HepG2 (cell line): ENCODE measurements around the gene SPATS2. TPM values are rescaled to one million over a fixed set of nuclear protein-coding genes. Genes with fewer than 3 reads are reported as not detected.

Experiments used
- ATF1 ChIP-seq: IDR thresholded peaks from 2 replicates; pipeline ENCODE4 v1.6.1; 2016; ENCODE audit warnings: mild to moderate bottlenecking, control low read depth
- ATF5 ChIP-seq: sonication (generic); formaldehyde crosslinking; IDR thresholded peaks from 2 replicates; pipeline ENCODE4 v1.4.0; 2020; ENCODE audit warnings: mild to moderate bottlenecking, low read depth, missing genetic modification reagents
- BCL3 ChIP-seq: sonication (generic); formaldehyde crosslinking; IDR thresholded peaks from 2 replicates; pipeline ENCODE4 v1.5.1; 2020; ENCODE audit warnings: mild to moderate bottlenecking, missing genetic modification reagents, moderate library complexity
- CEBPB ChIP-seq: IDR thresholded peaks from 2 replicates; pipeline ENCODE4 v1.6.1; 2011; ENCODE audit warnings: low read depth, low read length, improper control_type of control experiment, borderline replicate concordance
- CHD2 ChIP-seq: IDR thresholded peaks from 2 replicates; pipeline ENCODE4 v1.6.1; 2011; ENCODE audit warnings: low read depth, low read length, improper control_type of control experiment
- FOXM1 ChIP-seq: sonication (generic); formaldehyde crosslinking; IDR thresholded peaks from 2 replicates; pipeline ENCODE4 v1.5.0; 2020; ENCODE audit warnings: missing genetic modification reagents
- HMGXB4 ChIP-seq, 2 experiments: sonication (generic) in 1 of 2; formaldehyde crosslinking in 1 of 2; IDR thresholded peaks; 2 replicates each; pipeline versions ENCODE4 v1.4.0 to v1.6.1; 2018 to 2020; ENCODE audit warnings: missing genetic modification reagents in 2 of 2, borderline replicate concordance in 1 of 2, low read depth in 1 of 2, mild to moderate bottlenecking in 1 of 2, missing biosample characterization in 1 of 2
- JDP2 ChIP-seq: sonication (generic); formaldehyde crosslinking; IDR thresholded peaks from 2 replicates; pipeline ENCODE4 v1.8.1; 2022; ENCODE audit warnings: missing genetic modification reagents, borderline replicate concordance
- JUN ChIP-seq: sonication (generic); formaldehyde crosslinking; IDR thresholded peaks from 2 replicates; pipeline ENCODE4 v1.4.0; 2020; ENCODE audit warnings: mild to moderate bottlenecking, missing genetic modification reagents
- KAT2B ChIP-seq: fragments of 150-350 bp; IDR thresholded peaks from 2 replicates; pipeline ENCODE4 v1.6.1; 2014; ENCODE audit warnings: low read depth, low read length, borderline replicate concordance
- KLF11 ChIP-seq: IDR thresholded peaks from 2 replicates; pipeline ENCODE4 v1.6.1; 2016; ENCODE audit warnings: missing compliant biosample characterization
- KLF13 ChIP-seq: sonication (generic); formaldehyde crosslinking; IDR thresholded peaks from 2 replicates; pipeline ENCODE4 v1.4.0; 2020; ENCODE audit warnings: mild to moderate bottlenecking, missing genetic modification reagents
- KLF6 ChIP-seq: IDR thresholded peaks from 2 replicates; pipeline ENCODE4 v1.8.0; 2016; ENCODE audit warnings: missing biosample characterization, missing genetic modification reagents
- LBX2 ChIP-seq: sonication (generic); formaldehyde crosslinking; IDR thresholded peaks from 2 replicates; pipeline ENCODE4 v1.5.0; 2020; ENCODE audit warnings: missing genetic modification reagents, mild to moderate bottlenecking, borderline replicate concordance
- MYNN ChIP-seq: sonication (generic); formaldehyde crosslinking; IDR thresholded peaks from 2 replicates; pipeline ENCODE4 v1.4.0; 2020; ENCODE audit warnings: mild to moderate bottlenecking, low read depth, missing genetic modification reagents
- NFYB ChIP-seq: sonication (generic); formaldehyde crosslinking; IDR thresholded peaks from 2 replicates; pipeline ENCODE4 v1.4.0; 2020; ENCODE audit warnings: missing genetic modification reagents
- TRIM24 ChIP-seq: sonication (generic); formaldehyde crosslinking; IDR thresholded peaks from 2 replicates; pipeline ENCODE4 v1.8.0; 2022; ENCODE audit warnings: mild to moderate bottlenecking, missing genetic modification reagents
- XRCC5 ChIP-seq: fragments of 200-400 bp; formaldehyde crosslinking; optimal IDR thresholded peaks from 2 replicates; pipeline ENCODE3; 2017; ENCODE audit warnings: mild to moderate bottlenecking, low read length
- ZBTB25 ChIP-seq: IDR thresholded peaks from 2 replicates; pipeline ENCODE4 v1.6.1; 2018; ENCODE audit warnings: missing genetic modification reagents
- ZBTB7B ChIP-seq: sonication (generic); formaldehyde crosslinking; IDR thresholded peaks from 2 replicates; pipeline ENCODE4 v1.4.0; 2020; ENCODE audit warnings: missing genetic modification reagents
- ZNF274 ChIP-seq: sonication (generic); formaldehyde crosslinking; IDR thresholded peaks from 2 replicates; pipeline ENCODE4 v1.5.1; 2020; ENCODE audit warnings: mild to moderate bottlenecking, missing genetic modification reagents
- ZNF44 ChIP-seq: sonication (generic); formaldehyde crosslinking; IDR thresholded peaks from 2 replicates; pipeline ENCODE4 v1.5.1; 2020; ENCODE audit warnings: mild to moderate bottlenecking, missing genetic modification reagents
- ZNF740 ChIP-seq: sonication (generic); formaldehyde crosslinking; IDR thresholded peaks from 2 replicates; pipeline ENCODE4 v1.4.0; 2020; ENCODE audit warnings: missing genetic modification reagents
- ZNF788 ChIP-seq: sonication (generic); formaldehyde crosslinking; IDR thresholded peaks from 2 replicates; pipeline ENCODE4 v1.5.0; 2020; ENCODE audit warnings: mild to moderate bottlenecking, missing genetic modification reagents, borderline replicate concordance
- ZSCAN31 ChIP-seq: sonication (generic); formaldehyde crosslinking; IDR thresholded peaks from 2 replicates; pipeline ENCODE4 v1.5.0; 2020; ENCODE audit warnings: low read depth, mild to moderate bottlenecking, missing genetic modification reagents
- polyA plus RNA-seq, 8 experiments: library from polyadenylated mRNA; depleted of rRNA in 3 of 8; stranded (reverse) in 7 of 8; unstranded in 1 of 8; fragments of >200 nt; fragmentation: Illumina TruSeq in 4 of 8; extraction: Trizol in 4 of 8; gene quantifications; 2 replicates each; pipeline versions ENCODE4 v1.2.1 to v1.2.3, GENCODE V29; 2011 to 2016; ENCODE audit warnings: low read depth in 4 of 8, missing spikeins in 1 of 8, mixed read lengths in 1 of 8; ENCODE audit not compliant: insufficient read depth in 1 of 8
- total RNA-seq, 5 experiments: library from RNA; depleted of rRNA; stranded (reverse); fragments of >200 nt; fragmentation: Illumina TruSeq; extraction: Trizol; gene quantifications; 2 replicates each; pipeline ENCODE4 v1.2.3, GENCODE V29; 2016; ENCODE audit warnings: low read depth in 1 of 5

Gene SPATS2
- total and polyA plus RNA-seq, 2 of the 13 experiments (the other 11 are each of a cell fraction or from before 2014, with no cell fraction given) = 19.3 to 28.1 TPM

- TF ChIP-seq ATF5 (CRISPR knock-in tag) = no peak
- TF ChIP-seq KAT2B = no peak
- peak in 1 of 2 experiments; percentile 76; a peak in 2 of 4 replicates for TF ChIP-seq HMGXB4 (CRISPR knock-in tag; IDR thresholded peaks at IDR 0.05; ENCODE audit: borderline replicate concordance in 1 of 2, low read depth in 1 of 2)
- no peak for TF ChIP-seq JDP2 (CRISPR knock-in tag)
- TF ChIP-seq ZNF788 (CRISPR knock-in tag) = no peak; the same call in 1 of the 2 replicates
- TF ChIP-seq CEBPB = no peak
- TF ChIP-seq LBX2 (CRISPR knock-in tag) = no peak
- TF ChIP-seq FOXM1 (CRISPR knock-in tag) = peak; percentile 96
- peak; percentile 91 for TF ChIP-seq CHD2
- TF ChIP-seq XRCC5 = no peak
- 0 out of 2 replicates have a peak, but pooled peaks have one; percentile 39 for TF ChIP-seq KLF6
- TF ChIP-seq MYNN = no peak
- no peak for TF ChIP-seq TRIM24
- no peak for TF ChIP-seq ZSCAN31
- TF ChIP-seq ZNF740 = no peak
- TF ChIP-seq ZNF44 = 0 out of 2 replicates have a peak, but pooled peaks have one; percentile 55
- peak; percentile 89 for TF ChIP-seq ATF1 (CRISPR knock-in tag)
- TF ChIP-seq ZBTB7B (CRISPR knock-in tag) = no peak
- no peak for TF ChIP-seq JUN (CRISPR knock-in tag)
- TF ChIP-seq KLF11 (CRISPR knock-in tag) = no peak
- TF ChIP-seq ZBTB25 (CRISPR knock-in tag) = no peak
- TF ChIP-seq KLF13 = no peak
- TF ChIP-seq ZNF274 = 0 out of 2 replicates have a peak, but pooled peaks have one; percentile 35
- no peak for TF ChIP-seq BCL3 (CRISPR knock-in tag)
- peak; percentile 98 for TF ChIP-seq NFYB
These were observed 44.3 kb upstream of the SPATS2 start, which contains the start of gene TROAP (continued) for GRCh38 chr12:49322708-49323523.
